ENCODE measurements around the gene EPB41. TPM values are rescaled to one million over a fixed set of nuclear protein-coding genes. Genes with fewer than 3 reads are reported as not detected.

EPB41 gene
- 20.4 and 25.2 TPM in 2 replicates for total RNA-seq (2014; rRNA removed; shearing (Covaris generic))

GRCh38 chr1:28914228-28915030 is at the start of gene EPB41:
Gene EPB41 (plus strand): TSS chr1:28914569. CDS start chr1:28987438, 72,869 bp downstream.

GRCh38 chr1:29123887-29124365 is 209.6 kb downstream of the EPB41 start, which contains the start of gene TMEM200B:
Gene TMEM200B (minus strand): TSS chr1:29123903. CDS start chr1:29121828, 2,075 bp downstream.

Small RNA genes lying within 50 kb of the gene (small RNA-seq; reads per million reads assigned to genes)
- gene RF00017, result not detected
- not detected for gene RF00019

Other genes with a start within 250 kb of the EPB41 start
- 6.7 and 8.6 TPM in 2 replicates for gene GMEB1, start 245.8 kb upstream of the EPB41 start, total RNA-seq (2014; rRNA removed; shearing (Covaris generic))
- 59.2 TPM in 2 replicates for gene YTHDF2, start 177.6 kb upstream of the EPB41 start, total RNA-seq (2014; rRNA removed; shearing (Covaris generic))
- gene OPRD1, start 102.4 kb upstream of the EPB41 start, total RNA-seq (2014; rRNA removed; shearing (Covaris generic)), result 6.7 and 6.9 TPM in 2 replicates
- 7.6 and 10.8 TPM in 2 replicates for gene TMEM200B, start 209.3 kb downstream of the EPB41 start, total RNA-seq (2014; rRNA removed; shearing (Covaris generic))